ENCODE results near the gene POLN.

POLN gene

DNA sequence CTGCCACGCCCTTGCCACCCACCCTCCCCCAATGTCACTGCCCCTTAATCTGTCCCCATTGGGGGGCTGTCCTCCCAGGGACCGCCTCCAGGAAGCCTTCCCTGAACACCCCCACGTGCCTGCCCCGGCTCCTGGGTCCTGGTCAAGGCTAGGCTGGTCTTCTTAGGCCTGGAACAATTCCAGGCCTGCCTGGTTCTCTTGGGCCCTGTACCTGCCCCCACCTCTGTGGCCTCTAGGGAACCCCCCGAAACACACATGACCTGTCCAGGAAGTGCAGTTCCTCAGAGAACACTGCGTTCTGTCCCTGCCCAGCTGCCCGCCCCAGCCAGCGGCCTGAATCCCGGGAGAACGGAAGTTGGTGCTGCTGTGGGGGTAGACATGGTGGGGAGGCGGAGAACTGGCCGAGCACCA, 14.9 kb upstream of the POLN start:
- no peak overlapping the region for H3K27ac ChIP-seq
- TF ChIP-seq EZH2 (IDR thresholded peaks at IDR 0.05): no peak
- no peak for TF ChIP-seq POLR2AphosphoS5 (IDR thresholded peaks at IDR 0.05; ENCODE audit: borderline replicate concordance, low read depth, low read length)
- TF ChIP-seq FOXP2 (optimal IDR thresholded peaks at IDR 0.05; ENCODE audit: control extremely low read depth, extremely low read length, insufficient read depth): no peak
- peak overlapping the region; percentile 43 for H3K9ac ChIP-seq (ENCODE audit: insufficient read length)
- no peaks in the 10 kb centered on the region for H3K36me3 ChIP-seq (ENCODE audit: insufficient read depth, low read length)
- no peak for DNase-seq (ENCODE audit: low read depth, low spot score)
- H3K4me3 ChIP-seq: peak overlapping the region; percentile 54; the same call in 1 of the 2 replicates
- H3K9me3 ChIP-seq (ENCODE audit: low read depth, low read length): no peaks in the 10 kb centered on the region

DNA sequence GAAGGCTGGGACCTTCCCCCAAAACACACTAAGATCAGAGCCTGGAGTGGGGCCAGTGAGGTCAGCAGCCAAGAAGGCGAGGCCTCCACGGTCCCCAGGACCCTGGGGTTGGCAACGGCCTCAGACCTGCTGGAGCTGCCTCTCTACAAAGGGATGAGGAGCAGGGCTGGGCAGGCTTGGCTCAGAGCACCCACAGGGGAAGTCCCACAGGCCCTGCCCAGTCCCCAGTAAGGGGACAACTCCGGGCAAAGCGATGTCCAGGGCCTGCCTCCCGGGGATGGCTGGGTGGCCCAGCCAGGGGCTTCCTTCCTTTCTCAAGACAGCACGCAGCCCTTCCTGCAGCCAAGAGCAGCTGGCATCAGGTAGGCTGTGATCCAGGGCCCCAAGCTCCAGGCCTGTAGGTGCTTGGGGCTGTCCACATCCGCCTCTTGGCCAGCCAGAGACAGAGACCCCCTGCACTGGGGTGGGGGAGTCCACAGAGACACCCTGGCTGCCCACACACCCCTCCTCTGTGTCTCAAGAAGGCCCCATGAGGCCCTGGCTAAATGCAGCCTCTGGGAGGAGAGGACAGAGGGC, 14.3 kb upstream of the POLN start:
- H3K27ac ChIP-seq: peak overlapping the region; percentile 22

DNA sequence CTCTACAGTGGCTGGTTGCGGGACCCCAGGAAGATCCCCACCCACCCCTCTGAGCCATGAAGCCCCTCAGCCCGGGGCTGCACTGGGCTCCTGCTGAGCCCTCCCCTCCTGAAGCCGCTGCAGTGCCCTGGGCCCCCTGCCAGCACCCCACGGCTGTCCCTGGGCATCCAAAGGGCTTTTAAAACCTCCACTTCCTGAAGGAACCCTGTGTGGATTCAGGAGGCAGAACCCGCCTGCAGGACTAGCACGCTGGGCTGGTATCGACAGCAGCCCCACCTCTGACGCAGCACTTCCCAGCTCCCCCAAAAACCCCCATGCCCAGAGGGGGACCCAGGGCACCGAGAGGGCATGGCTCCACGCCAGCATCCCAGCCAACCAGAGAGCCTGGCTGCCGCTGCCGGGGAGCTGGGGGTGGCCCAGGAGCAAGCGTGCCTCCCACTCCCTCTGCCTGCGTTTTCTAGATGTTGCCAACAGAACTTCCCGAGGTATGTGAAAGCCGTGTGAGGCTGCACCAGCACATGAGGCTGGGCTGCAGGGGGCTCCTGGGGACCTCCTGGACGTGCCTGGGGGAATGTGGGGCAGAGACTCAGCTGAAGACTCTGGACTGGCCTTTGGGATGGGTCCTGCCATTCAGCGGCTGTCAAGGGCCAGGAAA, 13.7 kb upstream of the POLN start:
- Histone ChIP-seq H3K9ac (ENCODE audit: insufficient read length) (peak overlapping the region; percentile 43), H3K4me3 (peak overlapping the region; percentile 54), H3K36me3 (ENCODE audit: insufficient read depth, low read length) (no peaks in the 10 kb centered on the region), H3K27ac (peak overlapping the region; percentile 64), H3K9me3 (ENCODE audit: low read depth, low read length) (no peaks in the 10 kb centered on the region)
- no peak for TF ChIP-seq POLR2AphosphoS5 (IDR thresholded peaks at IDR 0.05; ENCODE audit: borderline replicate concordance, low read depth, low read length)
- TF ChIP-seq EZH2 (IDR thresholded peaks at IDR 0.05): no peak
- no peak for TF ChIP-seq FOXP2 (optimal IDR thresholded peaks at IDR 0.05; ENCODE audit: control extremely low read depth, extremely low read length, insufficient read depth)
- peak; percentile 57 for DNase-seq (ENCODE audit: low read depth, low spot score)

More for the DNA sequence above, 14.3 kb upstream of the POLN start:
- Histone ChIP-seq H3K36me3 (ENCODE audit: insufficient read depth, low read length) (no peaks in the 10 kb centered on the region), H3K4me3 (peak overlapping the region; percentile 54), H3K9ac (ENCODE audit: insufficient read length) (peak overlapping the region; percentile 43), H3K9me3 (ENCODE audit: low read depth, low read length) (no peaks in the 10 kb centered on the region)
- no peak for DNase-seq (ENCODE audit: low read depth, low spot score)
- TF ChIP-seq EZH2 (IDR thresholded peaks at IDR 0.05) (no peak), POLR2AphosphoS5 (IDR thresholded peaks at IDR 0.05; ENCODE audit: borderline replicate concordance, low read depth, low read length) (no peak), FOXP2 (optimal IDR thresholded peaks at IDR 0.05; ENCODE audit: control extremely low read depth, extremely low read length, insufficient read depth) (no peak)

DNA sequence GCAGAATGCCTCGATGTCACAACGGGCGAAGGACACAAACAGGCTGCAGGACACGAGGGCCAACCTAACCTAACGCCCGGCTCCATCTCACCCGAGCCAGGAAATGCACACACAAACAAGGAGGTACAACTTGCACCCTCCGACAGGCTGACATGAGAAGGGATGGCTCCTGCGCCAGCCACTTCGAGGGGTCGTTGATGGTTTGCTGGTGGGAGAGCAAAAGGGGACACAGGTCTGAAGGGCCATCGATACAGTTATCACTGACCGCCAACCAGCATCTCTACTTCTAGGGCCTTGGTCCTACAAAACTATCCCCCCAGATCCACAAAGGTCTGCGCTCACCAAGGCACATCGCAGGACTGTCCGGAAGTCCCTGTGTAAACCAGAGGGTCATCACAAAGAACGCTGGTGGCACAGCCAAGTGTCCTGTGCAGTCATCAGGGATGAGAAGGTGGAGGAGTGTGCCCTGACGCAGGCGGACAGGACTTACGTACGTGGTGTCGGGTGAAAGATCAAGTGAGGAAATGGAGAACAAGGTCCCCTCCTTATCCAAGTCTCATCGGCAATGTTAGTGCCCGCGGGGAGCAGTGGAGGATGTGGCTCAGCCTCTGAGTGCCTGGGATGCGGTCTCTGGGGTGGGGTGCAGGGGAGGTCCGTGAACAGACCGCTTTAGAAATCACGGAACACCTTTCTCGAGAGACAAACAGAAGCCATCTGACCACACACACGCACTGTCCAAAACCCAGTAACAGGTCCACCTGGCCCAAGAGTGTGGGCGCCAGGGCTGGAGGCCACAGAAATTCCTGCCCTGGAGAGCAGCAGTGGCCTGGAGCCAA, 13.0 kb upstream of the POLN start:
- no peak for TF ChIP-seq EZH2 (IDR thresholded peaks at IDR 0.05)
- no peak for TF ChIP-seq FOXP2 (optimal IDR thresholded peaks at IDR 0.05; ENCODE audit: control extremely low read depth, extremely low read length, insufficient read depth)
- TF ChIP-seq POLR2AphosphoS5 (IDR thresholded peaks at IDR 0.05; ENCODE audit: borderline replicate concordance, low read depth, low read length): no peak
- Histone ChIP-seq H3K27ac (peak overlapping the region; percentile 64), H3K9ac (ENCODE audit: insufficient read length) (no peak overlapping the region), H3K36me3 (ENCODE audit: insufficient read depth, low read length) (no peaks in the 10 kb centered on the region), H3K4me3 (peak overlapping the region; percentile 54; the same call in 1 of the 2 replicates), H3K9me3 (ENCODE audit: low read depth, low read length) (no peaks in the 10 kb centered on the region)
- DNase-seq (ENCODE audit: low read depth, low spot score): no peak

DNA sequence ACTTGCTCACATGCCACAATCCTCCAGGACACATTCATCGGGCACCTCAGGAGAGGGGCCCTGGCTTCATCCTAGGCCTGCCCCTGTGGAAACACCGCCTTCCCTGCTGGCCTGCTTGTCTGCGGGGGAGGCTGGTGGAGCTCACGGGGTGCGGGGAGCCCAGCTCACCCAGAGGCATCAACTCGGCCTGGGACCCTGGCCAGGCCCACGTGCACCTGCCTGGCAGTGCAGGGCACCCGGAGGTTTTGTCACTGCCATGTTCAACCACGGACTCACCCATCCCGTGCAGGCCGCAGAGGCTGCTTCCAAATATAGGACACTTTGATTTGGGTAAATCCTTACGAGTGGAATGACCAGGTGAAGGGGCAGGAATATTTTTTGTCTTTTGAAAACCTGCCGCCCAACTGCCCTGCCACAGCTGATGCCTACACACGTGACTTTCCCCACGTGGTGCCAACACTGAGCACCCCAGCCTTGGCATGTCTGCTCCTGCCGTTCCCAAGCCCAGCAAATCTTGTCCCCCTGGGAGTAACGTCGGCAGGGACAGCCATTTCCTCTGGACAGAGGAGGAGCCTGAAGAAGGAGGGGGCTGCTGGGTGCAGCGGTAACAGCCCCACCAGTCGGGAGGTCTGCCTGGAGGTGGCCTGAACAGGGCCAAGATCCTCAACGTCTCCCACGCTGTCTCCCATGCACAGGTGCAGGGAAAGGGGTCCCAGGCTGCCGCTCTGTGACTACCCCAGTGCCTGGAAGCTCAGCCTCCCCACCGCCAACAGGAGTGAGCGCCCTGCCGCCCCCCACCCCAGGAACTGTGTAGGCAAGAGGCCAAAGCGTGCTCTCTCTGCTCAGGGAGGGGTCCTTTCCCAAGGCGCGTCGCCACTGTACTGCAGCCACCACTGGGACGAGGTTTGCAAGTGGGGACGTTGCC, 11.5 kb upstream of the POLN start:
- H3K36me3 ChIP-seq (ENCODE audit: insufficient read depth, low read length): no peaks in the 10 kb centered on the region
- TF ChIP-seq FOXP2 (optimal IDR thresholded peaks at IDR 0.05; ENCODE audit: control extremely low read depth, extremely low read length, insufficient read depth): no peak
- TF ChIP-seq EZH2 (IDR thresholded peaks at IDR 0.05): no peak
- no peak for TF ChIP-seq POLR2AphosphoS5 (IDR thresholded peaks at IDR 0.05; ENCODE audit: borderline replicate concordance, low read depth, low read length)

DNA sequence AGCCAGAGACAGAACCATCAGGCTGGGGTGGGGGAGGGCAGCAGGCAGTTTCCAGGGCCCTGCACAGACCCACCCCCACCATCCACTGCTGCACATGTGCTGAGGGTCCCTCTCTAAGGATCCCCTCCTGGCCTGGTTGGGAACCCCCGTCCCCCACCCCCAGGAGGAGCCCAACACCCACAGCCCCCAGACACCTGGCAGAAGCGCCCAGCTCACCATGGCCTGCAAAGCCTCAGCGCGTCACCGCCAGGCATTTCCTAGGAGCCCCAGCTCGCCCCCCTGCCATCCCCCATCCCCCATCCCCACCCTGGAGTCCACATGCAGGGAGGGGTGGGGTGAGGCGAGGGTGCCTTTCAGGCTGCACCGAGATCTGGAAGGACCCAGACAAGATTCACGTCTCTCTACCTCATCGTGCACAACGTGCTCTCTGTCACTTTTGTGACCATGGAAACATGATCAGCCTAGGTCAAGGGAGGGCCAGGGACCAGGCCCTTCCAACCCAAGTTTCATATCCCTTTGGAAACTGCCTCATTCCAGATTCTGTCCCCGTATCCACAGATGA, 10.7 kb upstream of the POLN start:
- H3K27ac ChIP-seq: no peak overlapping the region
- H3K36me3 ChIP-seq (ENCODE audit: insufficient read depth, low read length): no peaks in the 10 kb centered on the region
- H3K4me3 ChIP-seq: no peak overlapping the region
- no peaks in the 10 kb centered on the region for H3K9me3 ChIP-seq (ENCODE audit: low read depth, low read length)
- H3K9ac ChIP-seq (ENCODE audit: insufficient read length): no peak overlapping the region
- TF ChIP-seq POLR2AphosphoS5 (IDR thresholded peaks at IDR 0.05; ENCODE audit: borderline replicate concordance, low read depth, low read length): no peak
- TF ChIP-seq EZH2 (IDR thresholded peaks at IDR 0.05): no peak
- TF ChIP-seq FOXP2 (optimal IDR thresholded peaks at IDR 0.05; ENCODE audit: control extremely low read depth, extremely low read length, insufficient read depth): no peak
- no peak for DNase-seq (ENCODE audit: low read depth, low spot score)

More for the DNA sequence above, 11.5 kb upstream of the POLN start:
- DNase-seq (ENCODE audit: low read depth, low spot score): no peak
- Histone ChIP-seq H3K9ac (ENCODE audit: insufficient read length) (no peak overlapping the region), H3K27ac (no peak overlapping the region), H3K4me3 (no peak overlapping the region), H3K9me3 (ENCODE audit: low read depth, low read length) (no peaks in the 10 kb centered on the region)

DNA sequence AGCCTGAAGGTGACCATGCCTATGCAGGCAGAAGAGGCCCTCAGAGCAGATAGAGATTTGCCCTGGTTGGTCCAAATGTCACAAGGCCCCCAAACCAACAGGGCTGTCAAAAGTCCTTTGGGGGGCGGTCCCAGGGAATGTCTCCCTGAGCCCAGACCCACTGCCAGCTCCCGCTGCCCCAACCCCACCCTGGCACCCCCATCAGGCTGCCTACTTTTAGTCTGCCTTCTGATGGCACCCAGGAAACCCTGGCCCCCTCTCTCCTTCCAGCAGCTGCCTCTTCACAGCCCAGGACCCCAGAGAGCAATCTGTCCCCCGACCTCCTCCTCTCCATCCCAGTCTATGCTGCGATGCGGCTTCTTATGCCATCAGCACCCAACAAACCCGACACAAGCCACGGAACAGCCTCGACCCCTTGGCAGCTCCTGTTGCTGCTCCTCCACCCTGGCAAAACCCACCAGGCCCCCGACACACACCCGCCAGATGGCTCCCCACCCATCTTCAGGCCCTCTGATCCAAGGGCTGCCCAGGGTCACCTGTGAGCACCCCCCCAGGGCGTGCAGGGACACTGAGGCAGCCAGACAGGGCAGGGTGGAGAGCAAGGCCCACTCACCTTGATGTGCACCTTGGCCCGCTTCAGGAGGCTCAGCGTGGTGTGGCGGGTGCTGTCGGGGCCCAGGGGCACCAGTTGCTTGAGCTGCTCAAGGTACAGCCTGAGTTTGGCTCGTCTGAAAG, 10.0 kb upstream of the POLN start:
- H3K36me3 ChIP-seq (ENCODE audit: insufficient read depth, low read length): no peaks in the 10 kb centered on the region
- no peaks in the 10 kb centered on the region for H3K9me3 ChIP-seq (ENCODE audit: low read depth, low read length)
- no peak overlapping the region for H3K27ac ChIP-seq
- no peak for TF ChIP-seq FOXP2 (optimal IDR thresholded peaks at IDR 0.05; ENCODE audit: control extremely low read depth, extremely low read length, insufficient read depth)
- no peak for DNase-seq (ENCODE audit: low read depth, low spot score)
- no peak overlapping the region for H3K9ac ChIP-seq (ENCODE audit: insufficient read length)
- H3K4me3 ChIP-seq: no peak overlapping the region

All from SK-N-MC (cell line).